Measurements from ENCODE around the gene DMP1. TPM values are rescaled to one million over a fixed set of nuclear protein-coding genes. Genes with fewer than 3 reads are reported as not detected.
"Not testable (repeated sequence)": the region's sequence is repeated elsewhere in the genome, so short reads cannot be mapped to it uniquely, and the experiment has no call there.

The DMP1 gene
- total RNA-seq, 1 experiment from 2014 or later = not detected

GRCh38 chr4:87679449-87680169 lies 29.5 kb downstream of the DMP1 start:
- H3K9me2 ChIP-seq (ENCODE audit: insufficient read depth) = no peaks in the 10 kb centered on the region
- H2AFZ ChIP-seq = no peak overlapping the region
- ChIA-PET POLR2A (ENCODE audit: unreplicated experiment) (no interaction called here), CTCF (interaction anchor here (0.8 to 1.2 kb wide), 3 partner anchors 139 to 306 kb away, joined by 3 to 6 read pairs (median 3); no protein-coding TSS in a partner anchor)
- H3K36me3 ChIP-seq (ENCODE audit: low read depth) = no peaks in the 10 kb centered on the region
- TF ChIP-seq EZH2 (IDR thresholded peaks at IDR 0.05; ENCODE audit: low read depth) (no peak), CTCF (conservative IDR thresholded peaks at IDR 0.05) (peak; percentile 87)
- BruUV-seq (replicated peaks) = no TSS peak
- H3K79me2 ChIP-seq (ENCODE audit: low read depth) = no peaks in the 10 kb centered on the region
- no peaks in the 10 kb centered on the region for H3F3A ChIP-seq (ENCODE audit: insufficient read depth, low read depth)
- H3K4me1 ChIP-seq (replicated peaks; ENCODE audit: insufficient read depth) = no peaks in the 10 kb centered on the region
- H3K4me3 ChIP-seq = no peak overlapping the region
- H3K27me3 ChIP-seq (ENCODE audit: insufficient read depth, low read depth) = no peaks in the 10 kb centered on the region
- intact Hi-C loops (cut with micrococcal nuclease; ENCODE audit: unreplicated experiment) = loop anchor here (1.0 to 10.0 kb wide), 4 partner anchors 135 to 533 kb away; no protein-coding TSS in a partner anchor
- DNase-seq = no peak
- no peaks in the 10 kb centered on the region for H3K9me3 ChIP-seq (ENCODE audit: insufficient read depth, low read depth)
- H3K27ac ChIP-seq = no peak overlapping the region
- H4K20me1 ChIP-seq (ENCODE audit: insufficient read depth) = no peaks in the 10 kb centered on the region
- H3K4me2 ChIP-seq = no peak overlapping the region

- intact Hi-C loops (cut with micrococcal nuclease; ENCODE audit: unreplicated experiment) = no loop called here
- Histone ChIP-seq H3K79me2 (ENCODE audit: low read depth) (no peaks in the 10 kb centered on the region), H2AFZ (no peak overlapping the region), H3K4me1 (replicated peaks; ENCODE audit: insufficient read depth) (no peaks in the 10 kb centered on the region), H3K4me3 (no peak overlapping the region), H3K27ac (no peak overlapping the region), H3F3A (ENCODE audit: insufficient read depth, low read depth) (no peaks in the 10 kb centered on the region), H3K4me2 (no peak overlapping the region), H4K20me1 (ENCODE audit: insufficient read depth) (no peaks in the 10 kb centered on the region), H3K27me3 (ENCODE audit: insufficient read depth, low read depth) (no peaks in the 10 kb centered on the region), H3K9me2 (ENCODE audit: insufficient read depth) (no peaks in the 10 kb centered on the region), H3K36me3 (ENCODE audit: low read depth) (no peaks in the 10 kb centered on the region), H3K9me3 (ENCODE audit: insufficient read depth, low read depth) (no peaks in the 10 kb centered on the region)
- CTCF ChIA-PET = interaction anchor here (0.8 to 1.2 kb wide), 3 partner anchors 138 to 305 kb away, joined by 3 to 6 read pairs (median 3); no protein-coding TSS in a partner anchor
- POLR2A ChIA-PET (ENCODE audit: unreplicated experiment) = no interaction called here
- TF ChIP-seq EZH2 (IDR thresholded peaks at IDR 0.05; ENCODE audit: low read depth) (no peak), CTCF (conservative IDR thresholded peaks at IDR 0.05) (no peak)
- no peak for DNase-seq
- BruUV-seq (replicated peaks) = no TSS peak
Measured at GRCh38 chr4:87680271-87680670, 30.2 kb downstream of the DMP1 start.

- Histone ChIP-seq H3K4me1 (replicated peaks; ENCODE audit: insufficient read depth) (no peaks in the 10 kb centered on the region), H3K27me3 (ENCODE audit: insufficient read depth, low read depth) (no peaks in the 10 kb centered on the region), H4K20me1 (ENCODE audit: insufficient read depth) (no peaks in the 10 kb centered on the region), H3K36me3 (ENCODE audit: low read depth) (no peaks in the 10 kb centered on the region), H3K79me2 (ENCODE audit: low read depth) (no peaks in the 10 kb centered on the region), H3K9me2 (ENCODE audit: insufficient read depth) (no peaks in the 10 kb centered on the region), H3F3A (ENCODE audit: insufficient read depth, low read depth) (no peaks in the 10 kb centered on the region), H3K27ac (no peak overlapping the region), H2AFZ (no peak overlapping the region), H3K4me2 (no peak overlapping the region), H3K9me3 (ENCODE audit: insufficient read depth, low read depth) (no peaks in the 10 kb centered on the region), H3K4me3 (no peak overlapping the region)
- intact Hi-C loops (cut with micrococcal nuclease; ENCODE audit: unreplicated experiment) = no loop called here
- POLR2A ChIA-PET (ENCODE audit: unreplicated experiment) = no interaction called here
- BruUV-seq (replicated peaks) = no TSS peak
- no peak for TF ChIP-seq CTCF (conservative IDR thresholded peaks at IDR 0.05)
- CTCF ChIA-PET = no interaction called here
- DNase-seq = no peak
Measured at GRCh38 chr4:87688316-87688715, 38.2 kb downstream of the DMP1 start.

- H3K79me2 ChIP-seq (ENCODE audit: low read depth); H3K9me2 ChIP-seq (ENCODE audit: insufficient read depth); CTCF ChIA-PET; H3K4me1 ChIP-seq (replicated peaks; ENCODE audit: insufficient read depth); H3K27ac ChIP-seq; BruUV-seq (replicated peaks); H3F3A ChIP-seq (ENCODE audit: insufficient read depth, low read depth); H3K4me2 ChIP-seq; DNase-seq; H3K4me3 ChIP-seq; intact Hi-C loops (cut with micrococcal nuclease; ENCODE audit: unreplicated experiment); H4K20me1 ChIP-seq (ENCODE audit: insufficient read depth); H3K9me3 ChIP-seq (ENCODE audit: insufficient read depth, low read depth); H2AFZ ChIP-seq; POLR2A ChIA-PET (ENCODE audit: unreplicated experiment); H3K36me3 ChIP-seq (ENCODE audit: low read depth); H3K27me3 ChIP-seq (ENCODE audit: insufficient read depth, low read depth): not testable (repeated sequence)
Measured at GRCh38 chr4:87690947-87691346, 40.9 kb downstream of the DMP1 start.

- DNase-seq; H3K4me2 ChIP-seq; intact Hi-C loops (cut with micrococcal nuclease; ENCODE audit: unreplicated experiment); BruUV-seq (replicated peaks); H3K9me2 ChIP-seq (ENCODE audit: insufficient read depth); H4K20me1 ChIP-seq (ENCODE audit: insufficient read depth); H3K9me3 ChIP-seq (ENCODE audit: insufficient read depth, low read depth); POLR2A ChIA-PET (ENCODE audit: unreplicated experiment); H3F3A ChIP-seq (ENCODE audit: insufficient read depth, low read depth); H3K27ac ChIP-seq; H3K27me3 ChIP-seq (ENCODE audit: insufficient read depth, low read depth); H3K79me2 ChIP-seq (ENCODE audit: low read depth); H3K4me3 ChIP-seq; H2AFZ ChIP-seq; H3K36me3 ChIP-seq (ENCODE audit: low read depth); CTCF ChIA-PET; H3K4me1 ChIP-seq (replicated peaks; ENCODE audit: insufficient read depth): not testable (repeated sequence)
Measured at GRCh38 chr4:87692060-87692459, 42.0 kb downstream of the DMP1 start.
